Right lobe of liver (tissue), 4 donors: ENCODE data around the gene PNRC1.

Source experiments
- POLR2A ChIP-seq: fragments of 450-650 bp; IDR thresholded peaks from one replicate; pipeline ENCODE4 v1.6.1; 2017; ENCODE audit warnings: antibody characterized with exemption, mild to moderate bottlenecking
- TF ChIP-seq, protein P1 (sequence below), 4 donors: fragments of 200-600 bp in 3 of 4; fragments of 450-650 bp in 1 of 4; IDR thresholded peaks; one replicate each; pipeline versions ENCODE4 v1.5.1 to v1.8.0; 2016 to 2022; ENCODE audit warnings: antibody characterized with exemption in 4 of 4, mild to moderate bottlenecking in 2 of 4
- donor health status: DM: no; HTN: no; CAD: no.
- donor health status: DM: no; HTN: no; CAD: no.
- donor health status: DM: no; HTN: yes; CAD: no.

DNA sequence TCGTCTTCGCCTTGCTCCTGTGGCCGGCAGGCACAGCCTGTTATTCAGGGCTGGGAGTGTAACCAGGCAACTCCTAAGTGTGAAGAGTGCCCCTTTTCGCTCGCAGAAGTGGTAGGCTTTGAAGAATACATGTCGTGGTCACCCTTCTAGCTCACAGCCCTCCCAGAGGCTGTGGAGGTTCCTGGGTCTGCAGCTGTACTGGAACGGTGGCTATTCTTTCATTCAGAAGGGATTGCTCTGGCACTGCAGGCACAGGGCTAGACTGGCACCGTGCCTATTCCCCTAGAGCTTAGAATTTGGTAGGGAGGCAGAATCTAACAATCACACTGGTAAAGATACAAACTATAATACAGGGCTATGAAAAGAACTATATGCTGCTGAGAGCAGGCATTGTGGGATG lies 38.4 kb downstream of the PNRC1 start:
- TF ChIP-seq, protein P1, sequence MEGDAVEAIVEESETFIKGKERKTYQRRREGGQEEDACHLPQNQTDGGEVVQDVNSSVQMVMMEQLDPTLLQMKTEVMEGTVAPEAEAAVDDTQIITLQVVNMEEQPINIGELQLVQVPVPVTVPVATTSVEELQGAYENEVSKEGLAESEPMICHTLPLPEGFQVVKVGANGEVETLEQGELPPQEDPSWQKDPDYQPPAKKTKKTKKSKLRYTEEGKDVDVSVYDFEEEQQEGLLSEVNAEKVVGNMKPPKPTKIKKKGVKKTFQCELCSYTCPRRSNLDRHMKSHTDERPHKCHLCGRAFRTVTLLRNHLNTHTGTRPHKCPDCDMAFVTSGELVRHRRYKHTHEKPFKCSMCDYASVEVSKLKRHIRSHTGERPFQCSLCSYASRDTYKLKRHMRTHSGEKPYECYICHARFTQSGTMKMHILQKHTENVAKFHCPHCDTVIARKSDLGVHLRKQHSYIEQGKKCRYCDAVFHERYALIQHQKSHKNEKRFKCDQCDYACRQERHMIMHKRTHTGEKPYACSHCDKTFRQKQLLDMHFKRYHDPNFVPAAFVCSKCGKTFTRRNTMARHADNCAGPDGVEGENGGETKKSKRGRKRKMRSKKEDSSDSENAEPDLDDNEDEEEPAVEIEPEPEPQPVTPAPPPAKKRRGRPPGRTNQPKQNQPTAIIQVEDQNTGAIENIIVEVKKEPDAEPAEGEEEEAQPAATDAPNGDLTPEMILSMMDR (IDR thresholded peaks at IDR 0.05) = no peak
- no peak for TF ChIP-seq POLR2A
